OCI-LY3 (cell line): ENCODE measurements around the gene GAL3ST2.
"Not testable (repeated sequence)": the region's sequence is repeated elsewhere in the genome, so short reads cannot be mapped to it uniquely, and the experiment has no call there.

Experiments used
- H2AFZ ChIP-seq: fragments of 200-600, 300-600 bp; shearing (Covaris generic); 2 replicates; pipeline ENCODE4 v1.6.0; 2014; ENCODE audit warnings: antibody characterized with exemption, low read depth, low read length
- H3K27ac ChIP-seq: fragments of 200-600, 300-600 bp; sonication (generic); 2 replicates; pipeline ENCODE4 v1.5.1; 2014; ENCODE audit warnings: mild to moderate bottlenecking, low read length, moderate library complexity, mixed read lengths
- H3K27me3 ChIP-seq: fragments of 200-600, 300-600 bp; sonication (generic); 2 replicates; pipeline ENCODE4 v1.6.1; 2014; ENCODE audit warnings: low read depth, low read length, mixed read lengths
- H3K36me3 ChIP-seq: fragments of 200-600, 300-600 bp; sonication (generic); replicated peaks from 2 replicates; pipeline ENCODE3; 2014; ENCODE audit warnings: low read depth, low read length, mixed read lengths
- H3K4me1 ChIP-seq: fragments of 300-600, 200-600 bp; sonication (generic); 2 replicates; pipeline ENCODE4 v1.6.1; 2014; ENCODE audit warnings: low read length, mixed read lengths
- H3K4me2 ChIP-seq: fragments of 200-600, 300-600 bp; sonication (generic); 2 replicates; pipeline ENCODE4 v1.6.1; 2014; ENCODE audit warnings: low read length, mixed read lengths
- H3K4me3 ChIP-seq: fragments of 300-600, 200-600 bp; sonication (generic); 2 replicates; pipeline ENCODE4 v1.5.1; 2014; ENCODE audit warnings: antibody characterized with exemption, mild to moderate bottlenecking, low read length, moderate library complexity
- H3K79me2 ChIP-seq: fragments of 300-600, 200-600 bp; shearing (Covaris generic); 2 replicates; pipeline ENCODE4 v1.6.1; 2014; ENCODE audit warnings: mild to moderate bottlenecking, low read length, mixed read lengths
- H3K9ac ChIP-seq: fragments of 300-600, 200-600 bp; shearing (Covaris generic); 2 replicates; pipeline ENCODE4 v1.6.0; 2014; ENCODE audit warnings: mild to moderate bottlenecking, low read length, moderate library complexity
- H3K9me3 ChIP-seq: fragments of 200-600, 300-600 bp; shearing (Covaris generic); 2 replicates; pipeline ENCODE4 v1.6.1; 2014; ENCODE audit warnings: low read length, mixed read lengths; ENCODE audit not compliant: insufficient read depth
- H4K20me1 ChIP-seq: fragments of 200-600, 300-600 bp; sonication (generic); 2 replicates; pipeline ENCODE4 v1.6.1; 2016; ENCODE audit warnings: low read length, mixed read lengths; ENCODE audit not compliant: insufficient read depth
- CTCF ChIP-seq: fragments of 200-600, 300-600 bp; sonication (generic); IDR thresholded peaks from 2 replicates; pipeline ENCODE4 v1.5.1; 2014; ENCODE audit warnings: antibody characterized with exemption, low read length, low read depth
- EZH2phosphoT487 ChIP-seq: fragments of 200-600 bp; shearing (Covaris generic); IDR thresholded peaks from 2 replicates; pipeline ENCODE4 v1.6.1; 2018; ENCODE audit warnings: antibody characterized with exemption, mixed run types, low read depth

The GAL3ST2 gene

DNA sequence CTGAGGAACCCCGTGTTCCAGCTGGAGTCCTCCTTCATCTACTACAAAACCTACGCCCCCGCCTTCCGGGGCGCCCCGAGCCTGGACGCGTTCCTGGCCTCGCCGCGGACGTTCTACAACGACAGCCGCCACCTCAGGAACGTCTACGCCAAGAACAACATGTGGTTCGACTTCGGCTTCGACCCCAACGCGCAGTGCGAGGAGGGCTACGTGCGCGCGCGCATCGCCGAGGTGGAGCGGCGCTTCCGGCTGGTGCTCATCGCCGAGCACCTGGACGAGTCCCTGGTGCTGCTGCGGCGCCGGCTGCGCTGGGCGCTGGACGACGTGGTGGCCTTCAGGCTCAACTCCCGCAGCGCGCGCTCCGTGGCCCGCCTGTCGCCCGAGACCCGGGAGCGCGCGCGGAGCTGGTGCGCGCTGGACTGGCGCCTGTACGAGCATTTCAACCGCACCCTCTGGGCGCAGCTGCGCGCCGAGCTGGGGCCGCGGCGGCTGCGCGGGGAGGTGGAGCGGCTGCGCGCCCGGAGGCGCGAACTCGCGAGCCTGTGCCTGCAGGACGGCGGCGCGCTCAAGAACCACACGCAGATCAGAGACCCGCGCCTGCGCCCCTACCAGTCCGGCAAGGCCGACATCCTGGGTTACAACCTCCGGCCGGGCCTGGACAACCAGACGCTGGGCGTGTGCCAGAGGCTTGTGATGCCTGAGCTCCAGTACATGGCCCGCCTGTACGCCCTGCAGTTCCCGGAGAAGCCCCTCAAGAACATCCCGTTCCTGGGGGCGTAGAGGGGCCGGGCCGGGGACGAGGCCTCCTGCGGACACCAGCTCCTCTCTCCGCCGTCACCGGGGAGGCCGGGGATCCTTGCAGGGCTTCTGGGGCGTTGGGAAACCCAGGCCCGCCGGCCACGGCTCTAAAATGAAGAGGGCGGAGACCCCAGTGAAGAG, 27.0 kb downstream of the GAL3ST2 start:
- Histone ChIP-seq H3K4me3 (peak overlapping the region; percentile 67), H3K9ac (no peak overlapping the region)

GRCh38 chr2:241804326-241805229, 28.0 kb downstream of the GAL3ST2 start:
- H3K79me2 ChIP-seq = no peaks in the 10 kb centered on the region
- H2AFZ ChIP-seq = peak overlapping the region; percentile 27; the same call in 1 of the 2 replicates
- peak; percentile 21; the same call in 1 of the 2 replicates for TF ChIP-seq CTCF
- no peak for TF ChIP-seq EZH2phosphoT487
- no peaks in the 10 kb centered on the region for H3K36me3 ChIP-seq
- no peaks in the 10 kb centered on the region for H3K9me3 ChIP-seq
- peak overlapping the region; percentile 67 for H3K4me3 ChIP-seq
- peak overlapping the region; percentile 80 for H3K4me2 ChIP-seq
- peak overlapping the region; percentile 22; the same call in 1 of the 2 replicates for H3K9ac ChIP-seq
- peaks cover 11% of the 10 kb centered on the region for H3K4me1 ChIP-seq
- peaks cover 14% of the 10 kb centered on the region for H3K27me3 ChIP-seq
- H4K20me1 ChIP-seq = no peaks in the 10 kb centered on the region
- H3K27ac ChIP-seq = no peak overlapping the region

More for the DNA sequence above, 27.0 kb downstream of the GAL3ST2 start:
- H3K36me3 ChIP-seq = no peaks in the 10 kb centered on the region
- peaks cover 14% of the 10 kb centered on the region for H3K27me3 ChIP-seq
- H3K27ac ChIP-seq = no peak overlapping the region
- TF ChIP-seq CTCF (no peak), EZH2phosphoT487 (no peak)
- peaks cover 11% of the 10 kb centered on the region for H3K4me1 ChIP-seq
- H3K4me2 ChIP-seq = peak overlapping the region; percentile 80
- no peaks in the 10 kb centered on the region for H3K79me2 ChIP-seq
- H3K9me3 ChIP-seq = no peaks in the 10 kb centered on the region
- no peak overlapping the region; the same call in 1 of the 2 replicates for H2AFZ ChIP-seq
- no peaks in the 10 kb centered on the region for H4K20me1 ChIP-seq

- H3K4me3 ChIP-seq, H3K9ac ChIP-seq, H4K20me1 ChIP-seq, H3K4me2 ChIP-seq, H3K36me3 ChIP-seq, H3K79me2 ChIP-seq, H2AFZ ChIP-seq, H3K9me3 ChIP-seq, H3K27ac ChIP-seq: not testable (repeated sequence)
- H3K4me1 ChIP-seq = peaks cover 16% of the 10 kb centered on the region
- H3K27me3 ChIP-seq = peaks cover 14% of the 10 kb centered on the region
Measured at GRCh38 chr2:241806217-241806616, 29.6 kb downstream of the GAL3ST2 start.

DNA sequence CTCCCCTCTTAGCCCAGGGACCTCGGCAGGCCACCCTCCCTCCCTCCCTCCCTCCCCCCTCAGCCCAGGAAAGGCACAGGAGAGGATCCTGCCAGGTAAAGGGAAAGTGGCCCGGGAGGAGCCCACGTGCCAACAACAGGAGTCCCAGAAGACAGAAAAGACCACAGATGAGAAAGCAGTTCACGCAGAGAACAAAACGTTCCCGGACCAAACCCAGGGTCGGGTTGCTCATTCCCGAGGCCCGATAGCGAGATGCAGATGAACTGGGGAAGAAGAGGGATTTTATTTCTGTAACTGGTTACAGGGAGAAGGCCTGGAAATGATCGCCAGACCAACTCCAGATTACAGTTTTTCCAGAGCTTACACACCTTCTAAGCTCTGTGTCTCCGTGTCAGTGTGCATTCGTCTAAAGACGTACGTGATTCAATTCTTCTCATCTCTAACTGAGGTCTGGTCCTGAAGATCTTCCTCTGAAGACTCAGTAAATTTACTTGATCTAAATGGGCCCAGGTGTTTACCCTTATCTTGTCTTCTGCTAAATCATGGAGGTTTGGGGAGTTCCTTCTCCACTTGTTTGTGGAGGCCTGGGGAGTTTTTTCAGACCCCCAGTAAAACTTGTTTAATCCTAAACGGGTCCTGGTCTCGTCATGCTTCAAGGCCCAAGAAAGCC, 31.6 kb downstream of the GAL3ST2 start:
- peaks cover 16% of the 10 kb centered on the region for H3K4me1 ChIP-seq
- peaks cover 14% of the 10 kb centered on the region for H3K27me3 ChIP-seq
- H3K4me2 ChIP-seq = no peak overlapping the region
- TF ChIP-seq EZH2phosphoT487 (no peak), CTCF (no peak)
- no peak overlapping the region for H3K27ac ChIP-seq
- H3K9me3 ChIP-seq = no peaks in the 10 kb centered on the region
- H3K9ac ChIP-seq = no peak overlapping the region
- H3K4me3 ChIP-seq = no peak overlapping the region
- H4K20me1 ChIP-seq = no peaks in the 10 kb centered on the region
- no peaks in the 10 kb centered on the region for H3K79me2 ChIP-seq
- H3K36me3 ChIP-seq = no peaks in the 10 kb centered on the region
- H2AFZ ChIP-seq = no peak overlapping the region
